ENCODE results near the gene DEAF1.

DNA sequence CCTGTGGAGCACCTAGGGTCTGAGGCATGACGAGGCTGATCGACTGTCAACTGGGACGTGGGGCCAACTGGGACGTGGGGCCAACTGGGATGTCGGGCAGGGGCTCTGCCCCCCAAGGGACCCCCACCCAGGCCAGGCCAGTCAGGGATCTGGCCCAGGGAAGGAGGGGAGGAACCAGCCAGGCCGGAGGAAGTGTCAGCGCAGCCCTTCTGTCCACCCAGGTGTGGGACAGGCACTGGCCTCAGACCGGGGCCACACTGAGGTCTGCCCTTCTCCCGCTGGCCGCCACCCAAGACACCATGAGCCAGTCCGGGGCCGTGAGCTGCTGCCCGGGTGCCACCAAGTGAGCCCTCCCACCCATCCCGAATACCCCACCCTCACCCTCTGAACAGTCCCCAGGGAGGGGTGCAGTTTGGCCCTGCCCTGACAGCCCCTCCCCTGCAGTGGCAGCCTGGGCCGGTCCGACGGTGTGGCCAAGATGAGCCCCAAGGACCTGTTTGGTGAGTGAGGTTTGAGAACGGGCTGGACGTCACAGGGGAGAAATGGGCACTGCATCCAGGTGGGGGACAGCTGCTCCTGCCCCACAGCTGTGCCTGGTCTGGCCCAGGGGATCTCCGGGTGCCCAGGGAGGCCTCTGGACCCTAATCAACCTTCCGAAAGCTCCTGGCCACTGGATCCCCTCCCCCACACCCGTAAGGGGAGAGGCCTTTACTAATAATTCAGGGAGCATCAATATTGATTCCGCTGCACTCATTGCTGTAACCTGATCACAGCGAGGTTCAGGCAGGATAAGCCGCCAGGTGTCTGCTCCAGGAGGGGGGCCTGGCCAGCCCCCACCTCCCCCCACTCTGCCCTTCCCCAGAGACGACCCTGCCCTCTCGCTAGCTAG lies 14.3 kb upstream of the DEAF1 start:
- TF ChIP-seq POLR2AphosphoS5 (IDR thresholded peaks at IDR 0.05; ENCODE audit: low read depth) (no peak), GABPA (IDR thresholded peaks at IDR 0.05; ENCODE audit: low read depth) (no peak)
- TF ChIP-seq, protein P1, sequence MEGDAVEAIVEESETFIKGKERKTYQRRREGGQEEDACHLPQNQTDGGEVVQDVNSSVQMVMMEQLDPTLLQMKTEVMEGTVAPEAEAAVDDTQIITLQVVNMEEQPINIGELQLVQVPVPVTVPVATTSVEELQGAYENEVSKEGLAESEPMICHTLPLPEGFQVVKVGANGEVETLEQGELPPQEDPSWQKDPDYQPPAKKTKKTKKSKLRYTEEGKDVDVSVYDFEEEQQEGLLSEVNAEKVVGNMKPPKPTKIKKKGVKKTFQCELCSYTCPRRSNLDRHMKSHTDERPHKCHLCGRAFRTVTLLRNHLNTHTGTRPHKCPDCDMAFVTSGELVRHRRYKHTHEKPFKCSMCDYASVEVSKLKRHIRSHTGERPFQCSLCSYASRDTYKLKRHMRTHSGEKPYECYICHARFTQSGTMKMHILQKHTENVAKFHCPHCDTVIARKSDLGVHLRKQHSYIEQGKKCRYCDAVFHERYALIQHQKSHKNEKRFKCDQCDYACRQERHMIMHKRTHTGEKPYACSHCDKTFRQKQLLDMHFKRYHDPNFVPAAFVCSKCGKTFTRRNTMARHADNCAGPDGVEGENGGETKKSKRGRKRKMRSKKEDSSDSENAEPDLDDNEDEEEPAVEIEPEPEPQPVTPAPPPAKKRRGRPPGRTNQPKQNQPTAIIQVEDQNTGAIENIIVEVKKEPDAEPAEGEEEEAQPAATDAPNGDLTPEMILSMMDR (IDR thresholded peaks at IDR 0.05; ENCODE audit: insufficient read depth, low read length), result no peak
